IMR-90 (cell line): ENCODE results near the gene PRR23B.

Source experiments
- BHLHE40 ChIP-seq: fragments of 150-350 bp; IDR thresholded peaks from 2 replicates; pipeline ENCODE4 v1.6.1; 2016; ENCODE audit warnings: mild to moderate bottlenecking, low read depth, low read length
- CTCF ChIP-seq: conservative IDR thresholded peaks from 2 replicates; pipeline ENCODE4 v1.5.1; 2012; ENCODE audit warnings: mild to moderate bottlenecking, low read depth, low read length, improper control_type of control experiment
- ELK1 ChIP-seq: fragments of 150-350 bp; IDR thresholded peaks from 2 replicates; pipeline ENCODE4 v1.6.1; 2016; ENCODE audit warnings: low read depth, mild to moderate bottlenecking, low read length, moderate library complexity, borderline replicate concordance
- MXI1 ChIP-seq: IDR thresholded peaks from 2 replicates; pipeline ENCODE4 v1.6.1; 2012; ENCODE audit warnings: low read depth, mild to moderate bottlenecking, low read length, moderate library complexity, borderline replicate concordance
- POLR2A ChIP-seq: IDR thresholded peaks from 2 replicates; pipeline ENCODE4 v1.6.1; 2012; ENCODE audit warnings: mild to moderate bottlenecking, low read depth, low read length
- RAD21 ChIP-seq: IDR thresholded peaks from 2 replicates; pipeline ENCODE4 v1.6.1; 2012; ENCODE audit warnings: low read length, improper control_type of control experiment

- TF ChIP-seq RAD21 (no peak), CTCF (no peak), POLR2A (no peak), BHLHE40 (no peak), ELK1 (no peak), MXI1 (no peak)
Observed at GRCh38 chr3:139043554-139044365, 23.0 kb upstream of the PRR23B start.
